PFSK-1 (cell line): ENCODE results near the gene PPARA.

Source experiments
- FOXP2 ChIP-seq: optimal IDR thresholded peaks from 2 replicates; pipeline ENCODE3; 2011; ENCODE audit warnings: borderline replicate concordance, control low read depth, inconsistent platforms; ENCODE audit not compliant: insufficient read depth; ENCODE audit errors: extremely low read length, extremely low read depth
- POLR2AphosphoS5 ChIP-seq: IDR thresholded peaks from 2 replicates; pipeline ENCODE4 v1.6.1; 2012; ENCODE audit warnings: low read depth, mild to moderate bottlenecking, control low read depth, low read length, moderate library complexity
- SIN3A ChIP-seq: IDR thresholded peaks from 2 replicates; pipeline ENCODE4 v1.6.1; 2012; ENCODE audit warnings: mild to moderate bottlenecking, low read length, moderate library complexity, borderline replicate concordance; ENCODE audit not compliant: insufficient read depth
- TAF1 ChIP-seq: IDR thresholded peaks from 2 replicates; pipeline ENCODE4 v1.6.1; 2012; ENCODE audit warnings: low read length, control low read depth, borderline replicate concordance; ENCODE audit not compliant: insufficient read depth
- TF ChIP-seq, protein P1 (sequence below), 2 experiments: IDR thresholded peaks; 2 replicates each; pipeline versions ENCODE4 v1.6.1 to v1.8.0; 2011 to 2012; ENCODE audit warnings: low read depth in 2 of 2, low read length in 2 of 2, control low read depth in 1 of 2, inconsistent platforms in 1 of 2, mild to moderate bottlenecking in 1 of 2, moderate library complexity in 1 of 2; ENCODE audit not compliant: insufficient read depth in 1 of 2

PPARA gene

GRCh38 chr22:46290843-46291785 is 140.8 kb downstream of the PPARA start:
- TF ChIP-seq, protein P1, sequence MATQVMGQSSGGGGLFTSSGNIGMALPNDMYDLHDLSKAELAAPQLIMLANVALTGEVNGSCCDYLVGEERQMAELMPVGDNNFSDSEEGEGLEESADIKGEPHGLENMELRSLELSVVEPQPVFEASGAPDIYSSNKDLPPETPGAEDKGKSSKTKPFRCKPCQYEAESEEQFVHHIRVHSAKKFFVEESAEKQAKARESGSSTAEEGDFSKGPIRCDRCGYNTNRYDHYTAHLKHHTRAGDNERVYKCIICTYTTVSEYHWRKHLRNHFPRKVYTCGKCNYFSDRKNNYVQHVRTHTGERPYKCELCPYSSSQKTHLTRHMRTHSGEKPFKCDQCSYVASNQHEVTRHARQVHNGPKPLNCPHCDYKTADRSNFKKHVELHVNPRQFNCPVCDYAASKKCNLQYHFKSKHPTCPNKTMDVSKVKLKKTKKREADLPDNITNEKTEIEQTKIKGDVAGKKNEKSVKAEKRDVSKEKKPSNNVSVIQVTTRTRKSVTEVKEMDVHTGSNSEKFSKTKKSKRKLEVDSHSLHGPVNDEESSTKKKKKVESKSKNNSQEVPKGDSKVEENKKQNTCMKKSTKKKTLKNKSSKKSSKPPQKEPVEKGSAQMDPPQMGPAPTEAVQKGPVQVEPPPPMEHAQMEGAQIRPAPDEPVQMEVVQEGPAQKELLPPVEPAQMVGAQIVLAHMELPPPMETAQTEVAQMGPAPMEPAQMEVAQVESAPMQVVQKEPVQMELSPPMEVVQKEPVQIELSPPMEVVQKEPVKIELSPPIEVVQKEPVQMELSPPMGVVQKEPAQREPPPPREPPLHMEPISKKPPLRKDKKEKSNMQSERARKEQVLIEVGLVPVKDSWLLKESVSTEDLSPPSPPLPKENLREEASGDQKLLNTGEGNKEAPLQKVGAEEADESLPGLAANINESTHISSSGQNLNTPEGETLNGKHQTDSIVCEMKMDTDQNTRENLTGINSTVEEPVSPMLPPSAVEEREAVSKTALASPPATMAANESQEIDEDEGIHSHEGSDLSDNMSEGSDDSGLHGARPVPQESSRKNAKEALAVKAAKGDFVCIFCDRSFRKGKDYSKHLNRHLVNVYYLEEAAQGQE (IDR thresholded peaks at IDR 0.05; ENCODE audit: insufficient read depth in 1 of 2, low read depth in 2 of 2, low read length in 2 of 2): no peak
- TF ChIP-seq FOXP2: no peak
- TF ChIP-seq TAF1: no peak
- TF ChIP-seq SIN3A: no peak
- no peak for TF ChIP-seq POLR2AphosphoS5

- TF ChIP-seq SIN3A (no peak), FOXP2 (no peak), POLR2AphosphoS5 (no peak), TAF1 (no peak)
- TF ChIP-seq, protein P1 (IDR thresholded peaks at IDR 0.05; ENCODE audit: insufficient read depth in 1 of 2, low read depth in 2 of 2, low read length in 2 of 2): no peak
These were observed 141.8 kb downstream of the PPARA start for GRCh38 chr22:46292173-46292572.

- TF ChIP-seq FOXP2 (no peak), POLR2AphosphoS5 (no peak), TAF1 (no peak), SIN3A (no peak)
- TF ChIP-seq, protein P1 (IDR thresholded peaks at IDR 0.05; ENCODE audit: insufficient read depth in 1 of 2, low read depth in 2 of 2, low read length in 2 of 2): no peak
These were observed 142.4 kb downstream of the PPARA start for GRCh38 chr22:46292732-46293131.
